Hepatocyte (in vitro differentiated cells): ENCODE data around the gene C1orf74. TPM values are rescaled to one million over a fixed set of nuclear protein-coding genes. Genes with fewer than 3 reads are reported as not detected.

Experiments used
- DNase-seq: peaks from one replicate; pipeline ENCODE4 v3.0.0-alpha.2; 2016; ENCODE audit warnings: low spot score
- H2AFZ ChIP-seq: fragments of 200-600 bp; sonication (generic); 2 replicates; pipeline ENCODE4 v1.6.0; 2016; ENCODE audit warnings: antibody characterized with exemption, mild to moderate bottlenecking
- H3K27ac ChIP-seq: fragments of 200-600 bp; sonication (generic); 2 replicates; pipeline ENCODE4 v1.5.1; 2016; ENCODE audit warnings: mild to moderate bottlenecking
- H3K27me3 ChIP-seq: fragments of 200-600 bp; sonication (generic); 2 replicates; pipeline ENCODE4 v1.6.1; 2016
- H3K36me3 ChIP-seq: fragments of 200-600 bp; sonication (generic); replicated peaks from 2 replicates; pipeline ENCODE4 v1.5.1; 2016; ENCODE audit warnings: low read depth; ENCODE audit not compliant: insufficient read depth
- H3K4me1 ChIP-seq: fragments of 200-600 bp; sonication (generic); 2 replicates; pipeline ENCODE4 v1.5.1; 2016; ENCODE audit warnings: mild to moderate bottlenecking, moderate library complexity; ENCODE audit not compliant: insufficient read depth
- H3K4me2 ChIP-seq: fragments of 200-600 bp; sonication (generic); 2 replicates; pipeline ENCODE4 v1.6.0; 2016
- H3K4me3 ChIP-seq: fragments of 200-600 bp; sonication (generic); 2 replicates; pipeline ENCODE4 v1.5.1; 2016; ENCODE audit warnings: mild to moderate bottlenecking
- H3K79me2 ChIP-seq: fragments of 200-600 bp; sonication (generic); 2 replicates; pipeline ENCODE4 v1.6.0; 2017; ENCODE audit warnings: mild to moderate bottlenecking
- H3K9me2 ChIP-seq: fragments of 200-600 bp; sonication (generic); replicated peaks from 2 replicates; pipeline ENCODE4 v1.6.0; 2017; ENCODE audit warnings: mild to moderate bottlenecking; ENCODE audit not compliant: insufficient read depth
- H3K9me3 ChIP-seq: fragments of 200-600 bp; sonication (generic); 2 replicates; pipeline ENCODE4 v1.5.1; 2016; ENCODE audit warnings: low read depth, mild to moderate bottlenecking
- H4K20me1 ChIP-seq: fragments of 200-600 bp; sonication (generic); 2 replicates; pipeline ENCODE4 v1.6.0; 2016; ENCODE audit warnings: mild to moderate bottlenecking; ENCODE audit not compliant: insufficient read depth, poor library complexity, severe bottlenecking
- EZH2 ChIP-seq: fragments of 200-600 bp; sonication (generic); IDR thresholded peaks from 2 replicates; pipeline ENCODE4 v1.6.1; 2016; ENCODE audit warnings: antibody characterized with exemption, mild to moderate bottlenecking, borderline replicate concordance
- EZH2phosphoT487 ChIP-seq: fragments of 200-600 bp; sonication (generic); IDR thresholded peaks from one replicate; pipeline ENCODE4 v1.6.1; 2018; ENCODE audit warnings: antibody characterized with exemption, mild to moderate bottlenecking, low read depth, moderate library complexity; ENCODE audit not compliant: unreplicated experiment, severe bottlenecking
- WGBS: methylation state at CpG from one replicate; pipeline ENCODE4 v1.1.6; 2016; ENCODE audit warnings: low lambda C conversion rate; ENCODE audit errors: missing lambda C conversion rate; 5-methylcytosine and 5-hydroxymethylcytosine counted together
- polyA plus RNA-seq: library from polyadenylated mRNA; unstranded; fragments of >200 nt; fragmentation: Nextera tagmentation; extraction: Ambion mirVana; gene quantifications from 2 replicates; pipeline ENCODE4 v1.2.1, GENCODE V29; 2016
- total RNA-seq: library from RNA; depleted of rRNA; stranded (reverse); fragments of >200 nt; gene quantifications from 2 replicates; pipeline ENCODE4 v1.2.3, GENCODE V29; 2014
- TF ChIP-seq, protein P1 (sequence below): fragments of 200-600 bp; sonication (generic); IDR thresholded peaks from 2 replicates; pipeline ENCODE4 v1.5.1; 2016; ENCODE audit warnings: antibody characterized with exemption, mild to moderate bottlenecking; ENCODE audit not compliant: poor library complexity

C1orf74 gene
- total and polyA plus RNA-seq, 2 experiments from 2014 or later, result 2.2 to 3.3 TPM

GRCh38 chr1:209783386-209783785 is 973 bp downstream of the C1orf74 start:
- peak; percentile 25 for DNase-seq
- Histone ChIP-seq H3K27ac (peak overlapping the region; percentile 83), H3K4me3 (peak overlapping the region; percentile 51), H3K36me3 (no peaks in the 10 kb centered on the region), H3K4me1 (peaks cover 11% of the 10 kb centered on the region), H4K20me1 (no peaks in the 10 kb centered on the region), H3K27me3 (no peaks in the 10 kb centered on the region), H3K9me2 (no peaks in the 10 kb centered on the region), H3K79me2 (peaks cover 5% of the 10 kb centered on the region), H3K4me2 (peak overlapping the region; percentile 80), H2AFZ (no peak overlapping the region), H3K9me3 (no peaks in the 10 kb centered on the region)
- TF ChIP-seq EZH2 (no peak), EZH2phosphoT487 (no peak)
- TF ChIP-seq, protein P1, sequence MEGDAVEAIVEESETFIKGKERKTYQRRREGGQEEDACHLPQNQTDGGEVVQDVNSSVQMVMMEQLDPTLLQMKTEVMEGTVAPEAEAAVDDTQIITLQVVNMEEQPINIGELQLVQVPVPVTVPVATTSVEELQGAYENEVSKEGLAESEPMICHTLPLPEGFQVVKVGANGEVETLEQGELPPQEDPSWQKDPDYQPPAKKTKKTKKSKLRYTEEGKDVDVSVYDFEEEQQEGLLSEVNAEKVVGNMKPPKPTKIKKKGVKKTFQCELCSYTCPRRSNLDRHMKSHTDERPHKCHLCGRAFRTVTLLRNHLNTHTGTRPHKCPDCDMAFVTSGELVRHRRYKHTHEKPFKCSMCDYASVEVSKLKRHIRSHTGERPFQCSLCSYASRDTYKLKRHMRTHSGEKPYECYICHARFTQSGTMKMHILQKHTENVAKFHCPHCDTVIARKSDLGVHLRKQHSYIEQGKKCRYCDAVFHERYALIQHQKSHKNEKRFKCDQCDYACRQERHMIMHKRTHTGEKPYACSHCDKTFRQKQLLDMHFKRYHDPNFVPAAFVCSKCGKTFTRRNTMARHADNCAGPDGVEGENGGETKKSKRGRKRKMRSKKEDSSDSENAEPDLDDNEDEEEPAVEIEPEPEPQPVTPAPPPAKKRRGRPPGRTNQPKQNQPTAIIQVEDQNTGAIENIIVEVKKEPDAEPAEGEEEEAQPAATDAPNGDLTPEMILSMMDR, result no peak
- 68% methylated on average over 6 of the region's 6 CpGs for WGBS

- H3K27me3 ChIP-seq, result no peaks in the 10 kb centered on the region
- H3K4me3 ChIP-seq, result no peak overlapping the region
These were observed 4.1 kb downstream of the C1orf74 start for GRCh38 chr1:209780268-209780667.

DNA sequence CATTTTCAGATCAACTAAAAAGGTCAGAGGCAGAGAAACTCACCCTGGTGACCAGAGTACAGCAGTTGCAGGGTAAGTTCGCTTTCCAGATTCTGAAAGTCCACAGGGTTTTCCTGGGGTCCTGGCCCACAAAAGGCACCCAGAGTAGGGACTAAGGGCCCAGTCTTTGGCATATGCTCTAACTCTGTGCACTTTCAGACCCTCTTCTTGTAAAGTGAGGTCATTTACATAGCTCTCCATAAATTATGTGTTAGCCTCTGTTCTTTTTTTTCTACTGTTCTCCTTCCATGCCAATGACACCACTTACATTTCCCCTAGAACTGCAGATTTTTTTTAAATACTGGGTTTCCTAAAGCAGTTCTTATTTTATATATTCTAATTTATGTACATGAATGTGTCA is 6.3 kb downstream of the C1orf74 start:
- Histone ChIP-seq H3K4me3 (no peak overlapping the region), H3K27ac (no peak overlapping the region), H2AFZ (no peak overlapping the region), H3K4me1 (peaks cover under 1% of the 10 kb centered on the region), H3K27me3 (no peaks in the 10 kb centered on the region), H3K9me3 (no peaks in the 10 kb centered on the region), H4K20me1 (no peaks in the 10 kb centered on the region), H3K9me2 (no peaks in the 10 kb centered on the region), H3K36me3 (no peaks in the 10 kb centered on the region), H3K4me2 (no peak overlapping the region), H3K79me2 (peaks cover 5% of the 10 kb centered on the region)
- TF ChIP-seq, protein P1, result no peak
- TF ChIP-seq EZH2phosphoT487, result no peak
- no peak for TF ChIP-seq EZH2
- 96% methylated on average over 1 of the region's 1 CpG for WGBS
- no peak for DNase-seq

More at GRCh38 chr1:209780268-209780667, 4.1 kb downstream of the C1orf74 start:
- Histone ChIP-seq H3K4me2 (peak overlapping the region; percentile 31), H3K4me1 (peaks cover 11% of the 10 kb centered on the region), H3K36me3 (no peaks in the 10 kb centered on the region), H2AFZ (no peak overlapping the region), H3K27ac (peak overlapping the region; percentile 80), H3K9me2 (no peaks in the 10 kb centered on the region), H3K79me2 (peaks cover 5% of the 10 kb centered on the region), H4K20me1 (no peaks in the 10 kb centered on the region), H3K9me3 (no peaks in the 10 kb centered on the region)
- 50% methylated on average over 4 of the region's 4 CpGs for WGBS
- DNase-seq, result peak; percentile 49
- TF ChIP-seq EZH2phosphoT487, result no peak
- TF ChIP-seq EZH2, result no peak
- TF ChIP-seq, protein P1, result no peak
